COLO829 (cell line): ENCODE results near the gene RBFOX2.
"Not testable (repeated sequence)": the region's sequence is repeated elsewhere in the genome, so short reads cannot be mapped to it uniquely, and the experiment has no call there.

ENCODE experiments used
- DNase-seq: peaks from one replicate; pipeline ENCODE4 v3.0.0; 2012; ENCODE audit warnings: low spot score

The RBFOX2 gene, protein sequence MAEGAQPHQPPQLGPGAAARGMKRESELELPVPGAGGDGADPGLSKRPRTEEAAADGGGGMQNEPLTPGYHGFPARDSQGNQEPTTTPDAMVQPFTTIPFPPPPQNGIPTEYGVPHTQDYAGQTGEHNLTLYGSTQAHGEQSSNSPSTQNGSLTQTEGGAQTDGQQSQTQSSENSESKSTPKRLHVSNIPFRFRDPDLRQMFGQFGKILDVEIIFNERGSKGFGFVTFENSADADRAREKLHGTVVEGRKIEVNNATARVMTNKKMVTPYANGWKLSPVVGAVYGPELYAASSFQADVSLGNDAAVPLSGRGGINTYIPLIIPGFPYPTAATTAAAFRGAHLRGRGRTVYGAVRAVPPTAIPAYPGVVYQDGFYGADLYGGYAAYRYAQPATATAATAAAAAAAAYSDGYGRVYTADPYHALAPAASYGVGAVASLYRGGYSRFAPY

GRCh38 chr22:36028646-36029405 lies at the start of gene RBFOX2:
Gene RBFOX2, minus strand, starts transcription at chr22:36028824. Its CDS starts 399 bp downstream, at chr22:36028425.
- peak; percentile 100 for DNase-seq

- no peak for DNase-seq
Measured at GRCh38 chr22:36077271-36077670, 48.6 kb upstream of the RBFOX2 start.

DNA sequence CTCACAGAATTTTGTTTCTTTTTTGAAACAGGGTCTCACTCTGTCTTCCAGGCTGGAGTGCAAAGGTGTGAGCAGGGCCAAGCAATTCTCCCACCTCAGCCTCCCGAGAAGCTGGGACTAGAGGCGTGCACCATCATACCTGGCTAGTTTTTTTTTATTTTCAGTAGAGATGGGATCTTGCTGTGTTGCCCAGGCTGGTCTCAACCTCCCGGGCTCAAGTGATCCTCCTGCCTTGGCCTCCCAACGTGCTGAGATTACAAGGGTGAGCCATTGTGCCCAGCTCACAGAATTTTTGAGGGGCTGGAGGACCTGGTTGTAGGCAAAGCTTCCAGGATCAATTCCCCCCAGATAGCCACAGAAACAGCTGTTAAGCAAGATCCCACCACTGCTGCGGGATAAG lies 47.1 kb upstream of the RBFOX2 start:
- no peak for DNase-seq

- no peak for DNase-seq
Measured at GRCh38 chr22:36075230-36075629, 46.6 kb upstream of the RBFOX2 start.

GRCh38 chr22:36073476-36073875 lies 44.9 kb upstream of the RBFOX2 start:
- DNase-seq = no peak

DNA sequence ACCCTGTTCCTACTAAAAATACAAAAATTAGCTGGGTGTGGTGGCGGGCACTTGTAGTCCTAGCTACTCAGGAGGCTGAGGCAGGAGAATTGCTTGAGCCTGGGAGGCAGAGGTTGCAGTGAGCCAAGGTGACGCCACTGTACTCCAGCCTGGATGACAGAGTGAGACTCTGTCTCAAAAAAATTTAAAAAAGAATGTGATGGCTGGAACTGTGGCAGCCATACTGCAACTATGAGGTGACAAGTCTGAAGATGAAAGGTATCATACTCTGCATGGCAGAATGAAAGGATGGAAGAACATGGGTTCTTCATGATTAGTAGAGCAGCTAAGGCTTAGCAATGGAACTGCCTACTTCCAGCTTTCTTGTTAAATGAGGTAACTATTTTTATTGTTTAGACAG lies 42.0 kb upstream of the RBFOX2 start:
- DNase-seq = not testable (repeated sequence)

DNA sequence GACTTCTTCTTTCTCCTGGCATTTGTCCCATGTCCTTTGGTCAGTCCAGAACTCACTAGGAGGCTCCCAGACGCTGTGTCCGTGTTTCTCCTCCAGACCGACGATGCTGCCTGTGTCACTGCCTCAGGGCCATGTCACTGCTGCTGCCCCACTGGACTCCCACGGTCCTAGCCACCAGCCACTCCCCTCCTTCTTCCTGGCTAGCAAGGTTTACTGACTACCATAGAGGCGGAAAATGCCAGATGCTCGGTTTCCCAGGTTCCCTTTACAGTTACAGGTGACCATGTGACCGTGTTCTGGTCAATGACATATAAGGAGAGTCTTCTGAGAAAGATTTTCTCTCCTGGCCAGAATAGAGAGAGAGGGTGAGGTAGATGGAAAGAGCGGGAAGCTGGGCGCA lies 40.7 kb upstream of the RBFOX2 start:
- DNase-seq = no peak

- no peak for DNase-seq
Measured at GRCh38 chr22:36068776-36069344, 40.2 kb upstream of the RBFOX2 start.

DNA sequence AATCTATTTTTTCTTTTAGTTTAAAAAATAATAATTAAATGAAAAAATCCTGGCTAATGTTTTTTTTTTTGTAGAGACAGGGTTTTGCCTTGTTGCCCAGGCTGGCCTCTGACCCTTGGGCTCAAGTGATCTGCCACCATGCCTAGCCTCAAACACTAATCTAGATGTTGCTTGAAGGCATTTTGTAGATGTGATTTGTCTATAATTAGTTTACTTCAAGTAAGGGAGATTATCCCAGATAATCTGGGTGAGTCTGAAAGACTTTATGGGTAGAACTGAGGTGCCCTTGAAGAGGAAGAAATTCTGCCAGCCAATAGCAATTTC lies 38.6 kb upstream of the RBFOX2 start:
- no peak for DNase-seq

GRCh38 chr22:36065775-36066544 lies 37.3 kb upstream of the RBFOX2 start:
- peak; percentile 98 for DNase-seq

GRCh38 chr22:36065462-36065774 lies 36.8 kb upstream of the RBFOX2 start:
- no peak for DNase-seq

GRCh38 chr22:36064358-36064757 lies 35.7 kb upstream of the RBFOX2 start:
- no peak for DNase-seq

GRCh38 chr22:36056980-36057379 lies 28.4 kb upstream of the RBFOX2 start:
- no peak for DNase-seq

GRCh38 chr22:36055376-36056295 lies 27.0 kb upstream of the RBFOX2 start:
- DNase-seq = no peak

DNA sequence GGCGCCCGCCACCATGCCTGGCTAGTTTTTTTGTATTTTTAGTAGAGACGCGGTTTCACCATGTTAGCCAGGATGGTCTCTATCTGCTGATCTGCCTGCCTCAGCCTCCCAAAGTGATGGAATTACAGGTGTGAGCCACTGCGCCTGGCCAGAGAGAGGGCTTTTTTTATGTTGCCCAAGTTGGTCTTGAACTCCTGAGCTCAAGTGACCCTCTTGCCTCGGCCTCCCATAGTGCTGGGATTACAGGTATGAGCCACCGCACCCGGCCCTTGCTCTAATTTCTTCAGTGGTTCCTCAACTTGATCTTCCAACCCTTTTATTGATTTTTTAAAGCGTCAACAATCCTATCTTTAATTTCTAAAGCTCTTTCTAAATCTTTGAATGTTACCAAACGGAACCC lies 25.8 kb upstream of the RBFOX2 start:
- DNase-seq = not testable (repeated sequence)

DNA sequence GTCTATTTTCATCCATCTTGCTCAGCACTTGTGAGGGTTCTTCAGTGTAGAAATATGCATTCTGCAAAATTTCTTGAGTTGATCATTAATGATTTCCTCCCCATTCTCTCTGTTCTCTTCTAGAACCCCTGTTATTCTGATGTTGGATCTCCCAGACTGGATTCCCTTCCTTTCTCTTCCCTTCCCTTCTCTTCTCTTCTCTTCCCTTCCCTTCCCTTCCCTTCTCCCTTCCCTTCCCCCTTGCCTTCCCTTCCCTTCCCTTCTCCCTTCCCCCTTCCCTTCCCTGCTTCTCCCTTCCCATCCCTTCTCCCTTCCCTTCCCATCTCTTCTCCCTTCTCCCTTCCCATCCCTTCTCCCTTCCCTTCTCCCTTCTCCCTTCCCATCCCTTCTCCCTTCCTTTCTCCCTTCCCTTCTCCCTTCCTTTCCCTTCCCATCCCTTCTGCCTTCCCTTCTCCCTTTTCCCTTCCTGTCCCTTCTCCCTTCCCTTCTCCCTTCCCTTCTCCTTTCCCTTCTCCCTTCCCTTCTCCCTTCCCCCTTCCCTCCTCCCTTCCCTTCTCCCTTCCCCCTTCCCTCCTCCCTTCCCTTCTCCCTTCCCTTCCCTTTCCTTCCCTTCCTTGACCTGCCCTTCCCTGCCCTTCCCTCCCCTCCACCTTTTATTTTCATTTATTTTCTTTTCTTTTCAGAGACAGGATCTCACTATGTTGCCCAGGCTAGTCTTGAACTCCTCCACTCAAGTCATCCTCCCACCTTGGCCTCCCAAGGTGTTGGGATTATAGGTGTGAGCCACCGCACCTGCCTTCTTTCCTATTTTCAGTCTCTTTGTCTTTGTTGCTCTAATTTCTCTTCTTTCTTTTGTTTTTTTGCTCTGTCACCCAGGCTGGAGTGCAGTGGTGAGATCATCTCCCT lies 24.9 kb upstream of the RBFOX2 start:
- DNase-seq = no peak

DNA sequence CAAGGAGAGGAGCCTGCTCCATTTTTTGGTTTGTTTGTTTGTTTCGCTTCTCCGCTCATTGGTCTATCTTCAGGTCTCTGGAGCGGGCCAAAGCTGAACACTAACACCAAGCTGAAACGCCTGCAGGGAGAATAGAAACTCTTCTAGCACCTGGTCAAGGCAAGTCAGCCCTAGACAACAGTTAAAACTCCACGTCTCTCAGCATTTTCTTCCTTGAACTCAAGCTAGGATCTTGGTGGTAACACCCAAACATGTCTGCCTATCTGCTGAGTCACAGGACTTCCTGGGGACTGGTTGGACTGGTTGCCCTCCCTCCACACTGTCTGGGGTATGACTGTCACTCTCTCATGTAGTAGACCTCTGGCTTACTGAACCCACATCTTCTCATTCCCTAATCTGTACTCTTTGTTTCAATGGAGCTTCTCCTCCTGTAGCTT lies 23.9 kb upstream of the RBFOX2 start:
- no peak for DNase-seq

- no peak for DNase-seq
Measured at GRCh38 chr22:36049678-36049997, 21.0 kb upstream of the RBFOX2 start.

DNA sequence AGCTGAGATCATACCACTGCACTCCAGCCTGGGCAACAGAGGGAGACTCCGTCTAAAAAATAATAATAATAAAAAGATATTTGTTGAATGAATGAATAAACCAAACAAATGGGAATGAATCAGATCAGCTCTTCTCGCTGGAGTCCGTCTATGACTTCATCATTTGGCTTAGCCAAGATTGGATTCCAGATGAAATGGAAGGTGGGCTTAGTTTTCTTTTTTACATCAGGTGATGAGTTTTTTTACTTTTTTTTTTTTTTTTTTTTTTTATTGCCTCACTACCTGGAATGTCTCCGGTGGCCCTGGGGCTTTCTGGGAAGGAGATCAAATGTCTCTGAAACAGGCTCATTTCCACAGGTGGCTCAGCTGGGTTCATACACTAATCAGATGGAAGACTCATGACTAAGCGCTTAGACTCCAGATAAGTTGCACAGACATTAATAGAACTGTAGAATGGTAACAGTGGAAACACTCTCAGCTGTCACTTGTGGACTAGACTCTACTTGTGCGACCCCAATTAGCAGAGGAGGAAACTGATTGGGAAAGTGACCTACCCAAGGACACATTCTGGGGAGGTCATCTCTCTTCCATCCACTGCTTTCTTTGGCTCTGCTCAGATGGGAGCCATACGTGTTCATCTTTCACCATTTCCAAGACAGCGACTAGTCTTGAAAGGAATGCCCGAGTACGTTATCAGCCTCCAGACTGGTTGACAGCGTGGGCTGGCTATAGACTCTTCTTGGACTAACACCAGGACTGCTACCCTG lies 20.5 kb upstream of the RBFOX2 start:
- no peak for DNase-seq

DNA sequence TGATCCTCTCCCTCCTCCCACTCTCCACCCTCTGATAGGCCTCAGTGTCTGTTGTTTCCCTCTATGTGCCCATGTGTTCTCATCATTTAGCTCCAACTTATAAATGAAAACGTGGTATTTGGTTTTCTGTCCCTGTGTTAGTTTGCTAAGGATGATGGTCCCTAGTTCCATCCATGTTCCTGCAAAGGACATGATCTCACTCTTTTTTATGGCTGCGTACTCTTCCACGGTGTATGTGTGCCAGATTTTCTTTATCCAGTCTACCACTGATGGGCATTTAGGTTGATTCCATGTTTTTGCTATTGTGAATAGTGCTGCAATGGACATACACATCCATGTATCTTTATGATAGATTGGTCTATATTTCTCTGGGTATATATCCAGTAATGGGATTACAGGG lies 15.9 kb upstream of the RBFOX2 start:
- DNase-seq = not testable (repeated sequence)
